A673 (cell line): Measurements from ENCODE around the gene YPEL2.

Experiments
- EZH2 ChIP-seq: fragments of 200-600 bp; sonication (generic); IDR thresholded peaks from 2 replicates; pipeline ENCODE4 v1.6.1; 2017; ENCODE audit warnings: borderline replicate concordance, low read depth, mild to moderate bottlenecking, mixed read lengths, antibody characterized with exemption, low read length; ENCODE audit not compliant: poor library complexity, severe bottlenecking
- TF ChIP-seq, protein P1 (sequence below): fragments of 300-800, 200-600 bp; sonication (generic); conservative IDR thresholded peaks from 2 replicates; pipeline ENCODE4 v1.5.1; 2017; ENCODE audit warnings: low read depth, mild to moderate bottlenecking, antibody characterized with exemption, low read length, moderate library complexity, mixed read lengths

- TF ChIP-seq, protein P1, sequence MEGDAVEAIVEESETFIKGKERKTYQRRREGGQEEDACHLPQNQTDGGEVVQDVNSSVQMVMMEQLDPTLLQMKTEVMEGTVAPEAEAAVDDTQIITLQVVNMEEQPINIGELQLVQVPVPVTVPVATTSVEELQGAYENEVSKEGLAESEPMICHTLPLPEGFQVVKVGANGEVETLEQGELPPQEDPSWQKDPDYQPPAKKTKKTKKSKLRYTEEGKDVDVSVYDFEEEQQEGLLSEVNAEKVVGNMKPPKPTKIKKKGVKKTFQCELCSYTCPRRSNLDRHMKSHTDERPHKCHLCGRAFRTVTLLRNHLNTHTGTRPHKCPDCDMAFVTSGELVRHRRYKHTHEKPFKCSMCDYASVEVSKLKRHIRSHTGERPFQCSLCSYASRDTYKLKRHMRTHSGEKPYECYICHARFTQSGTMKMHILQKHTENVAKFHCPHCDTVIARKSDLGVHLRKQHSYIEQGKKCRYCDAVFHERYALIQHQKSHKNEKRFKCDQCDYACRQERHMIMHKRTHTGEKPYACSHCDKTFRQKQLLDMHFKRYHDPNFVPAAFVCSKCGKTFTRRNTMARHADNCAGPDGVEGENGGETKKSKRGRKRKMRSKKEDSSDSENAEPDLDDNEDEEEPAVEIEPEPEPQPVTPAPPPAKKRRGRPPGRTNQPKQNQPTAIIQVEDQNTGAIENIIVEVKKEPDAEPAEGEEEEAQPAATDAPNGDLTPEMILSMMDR, result no peak
- no peak for TF ChIP-seq EZH2
These were observed 26.5 kb downstream of the YPEL2 start for GRCh38 chr17:59357929-59358328.
